Effector memory CD4-positive, alpha-beta T cell (primary cell): ENCODE results near the gene PNPT1.
"Not testable (repeated sequence)": the region's sequence is repeated elsewhere in the genome, so short reads cannot be mapped to it uniquely, and the experiment has no call there.

Source experiments
- DNase-seq, 3 donors: peaks; one replicate each; pipeline ENCODE4 v3.0.0-alpha.2; 2020
- H3K27ac ChIP-seq: 2 replicates; pipeline ENCODE4 v1.7.0; 2013; ENCODE audit warnings: mild to moderate bottlenecking, low read length, moderate library complexity; ENCODE audit not compliant: insufficient read depth, poor library complexity, severe bottlenecking
- H3K27me3 ChIP-seq: replicated peaks from 2 replicates; pipeline ENCODE4 v1.7.0; 2013; ENCODE audit warnings: mild to moderate bottlenecking, low read length; ENCODE audit not compliant: insufficient read depth, control insufficient read depth, poor library complexity, severe bottlenecking
- H3K36me3 ChIP-seq: 2 replicates; pipeline ENCODE4 v1.7.0; 2013; ENCODE audit warnings: mild to moderate bottlenecking, low read length, moderate library complexity; ENCODE audit not compliant: control insufficient read depth, insufficient read depth
- H3K4me1 ChIP-seq: 2 replicates; pipeline ENCODE4 v1.7.0; 2013; ENCODE audit warnings: low read length, mild to moderate bottlenecking; ENCODE audit not compliant: control insufficient read depth, insufficient read depth, poor library complexity, severe bottlenecking
- H3K4me3 ChIP-seq: 2 replicates; pipeline ENCODE4 v1.7.0; 2013; ENCODE audit warnings: low read length, low read depth, mild to moderate bottlenecking; ENCODE audit not compliant: insufficient read depth, poor library complexity, severe bottlenecking
- H3K9me3 ChIP-seq: 2 replicates; pipeline ENCODE4 v1.7.0; 2013; ENCODE audit warnings: mild to moderate bottlenecking, low read length, moderate library complexity; ENCODE audit not compliant: control insufficient read depth

Gene PNPT1

GRCh38 chr2:55601849-55602248, 91.8 kb downstream of the PNPT1 start:
- Histone ChIP-seq H3K9me3 (no peaks in the 10 kb centered on the region), H3K4me3 (no peak overlapping the region), H3K27ac (no peak overlapping the region), H3K4me1 (peaks cover 8% of the 10 kb centered on the region), H3K27me3 (no peaks in the 10 kb centered on the region), H3K36me3 (peaks cover 29% of the 10 kb centered on the region)
- DNase-seq = no peak

- peaks cover 31% of the 10 kb centered on the region for H3K36me3 ChIP-seq
- no peak for DNase-seq
Observed at GRCh38 chr2:55598056-55598795, 95.4 kb downstream of the PNPT1 start.

GRCh38 chr2:55596795-55597194, 96.8 kb downstream of the PNPT1 start:
- H3K4me3 ChIP-seq, H3K27me3 ChIP-seq: not testable (repeated sequence)

More at GRCh38 chr2:55598056-55598795, 95.4 kb downstream of the PNPT1 start:
- no peak overlapping the region for H3K27ac ChIP-seq
- H3K9me3 ChIP-seq = no peaks in the 10 kb centered on the region
- no peak overlapping the region for H3K4me3 ChIP-seq
- H3K27me3 ChIP-seq = no peaks in the 10 kb centered on the region
- no peaks in the 10 kb centered on the region for H3K4me1 ChIP-seq

GRCh38 chr2:55595536-55595935, 98.1 kb downstream of the PNPT1 start:
- no peaks in the 10 kb centered on the region for H3K4me1 ChIP-seq
- no peak overlapping the region for H3K4me3 ChIP-seq
- no peaks in the 10 kb centered on the region for H3K9me3 ChIP-seq
- no peak for DNase-seq
- no peak overlapping the region for H3K27ac ChIP-seq
- H3K27me3 ChIP-seq = no peaks in the 10 kb centered on the region
- H3K36me3 ChIP-seq = peaks cover 20% of the 10 kb centered on the region

More at GRCh38 chr2:55596795-55597194, 96.8 kb downstream of the PNPT1 start:
- H3K9me3 ChIP-seq, H3K4me1 ChIP-seq, DNase-seq, H3K27ac ChIP-seq: not testable (repeated sequence)
- H3K36me3 ChIP-seq = peaks cover 20% of the 10 kb centered on the region

- no peak for DNase-seq
- no peaks in the 10 kb centered on the region for H3K27me3 ChIP-seq
- peaks cover 19% of the 10 kb centered on the region for H3K36me3 ChIP-seq
- no peak overlapping the region for H3K27ac ChIP-seq
- no peaks in the 10 kb centered on the region for H3K4me1 ChIP-seq
- no peak overlapping the region for H3K4me3 ChIP-seq
- no peaks in the 10 kb centered on the region for H3K9me3 ChIP-seq
Observed at GRCh38 chr2:55592130-55592529, 101.5 kb downstream of the PNPT1 start.

GRCh38 chr2:55590810-55591440, 102.7 kb downstream of the PNPT1 start:
- no peak overlapping the region for H3K27ac ChIP-seq
- H3K9me3 ChIP-seq = no peaks in the 10 kb centered on the region
- no peak for DNase-seq
- H3K27me3 ChIP-seq = no peaks in the 10 kb centered on the region
- no peaks in the 10 kb centered on the region for H3K4me1 ChIP-seq
- no peak overlapping the region for H3K4me3 ChIP-seq
- H3K36me3 ChIP-seq = peaks cover 17% of the 10 kb centered on the region

- Histone ChIP-seq H3K27ac (no peak overlapping the region), H3K4me1 (no peaks in the 10 kb centered on the region), H3K9me3 (no peaks in the 10 kb centered on the region), H3K27me3 (no peaks in the 10 kb centered on the region), H3K36me3 (peaks cover 29% of the 10 kb centered on the region), H3K4me3 (no peak overlapping the region)
- DNase-seq = no peak
Observed at GRCh38 chr2:55585451-55586080, 108.1 kb downstream of the PNPT1 start.
